OCI-LY7 (cell line): ENCODE measurements around the gene INSYN2A. TPM values are rescaled to one million over a fixed set of nuclear protein-coding genes. Genes with fewer than 3 reads are reported as not detected.

Source experiments
- BruUV-seq: library from RNA; stranded (reverse); fragments of 400-500 nt; replicated peaks from 2 replicates; lab custom pipeline; 2021; lab: Mats Ljungman, UMichigan
- CTCF ChIA-PET: fragments of 300-600 bp; sonication (Branson Sonifier 250); formaldehyde crosslinking; loops from one replicate; lab custom pipeline; 2022; ENCODE audit warnings: antibody characterized with exemption; ENCODE audit not compliant: unreplicated experiment; lab: Charles Lee
- POLR2A ChIA-PET: fragments of 300-600 bp; sonication (Branson Sonifier 250); formaldehyde crosslinking; loops from one replicate; lab custom pipeline; 2022; ENCODE audit warnings: antibody characterized with exemption; lab: Charles Lee
- DNase-seq: peaks from one replicate; pipeline ENCODE4 v3.0.0-alpha.2; 2015; ENCODE audit warnings: low spot score
- H2AFZ ChIP-seq: fragments of 200-600 bp; sonication (generic), shearing (Covaris generic); 2 replicates; pipeline ENCODE4 v1.6.1; 2014; ENCODE audit warnings: mild to moderate bottlenecking, antibody characterized with exemption, low read length, moderate library complexity
- H3K27ac ChIP-seq: fragments of 200-600 bp; sonication (generic); 2 replicates; pipeline ENCODE4 v1.5.1; 2014; ENCODE audit warnings: mixed run types, low read depth, mild to moderate bottlenecking, moderate library complexity, low read length, inconsistent platforms; ENCODE audit not compliant: poor library complexity, severe bottlenecking
- H3K36me3 ChIP-seq: fragments of 200-600 bp; sonication (generic); 2 replicates; pipeline ENCODE4 v1.6.1; 2014; ENCODE audit warnings: mild to moderate bottlenecking, antibody characterized with exemption, low read length, moderate library complexity, mixed read lengths; ENCODE audit not compliant: insufficient read depth
- H3K4me1 ChIP-seq: fragments of 200-600 bp; sonication (generic); 2 replicates; pipeline ENCODE4 v1.5.1; 2014; ENCODE audit warnings: mild to moderate bottlenecking, low read length; ENCODE audit not compliant: insufficient read depth, poor library complexity, severe bottlenecking
- H3K4me2 ChIP-seq: fragments of 200-600 bp; sonication (generic); 2 replicates; pipeline ENCODE4 v1.6.1; 2014; ENCODE audit warnings: mild to moderate bottlenecking, low read length
- H3K4me3 ChIP-seq: fragments of 200-600 bp; sonication (generic); 2 replicates; pipeline ENCODE4 v1.5.1; 2014; ENCODE audit warnings: mild to moderate bottlenecking, low read depth, low read length; ENCODE audit not compliant: poor library complexity, severe bottlenecking
- H3K79me2 ChIP-seq: fragments of 200-600 bp; sonication (generic); 2 replicates; pipeline ENCODE4 v1.6.1; 2016; ENCODE audit warnings: low read depth, mild to moderate bottlenecking, low read length, moderate library complexity, mixed read lengths; ENCODE audit not compliant: insufficient read depth
- H3K9me2 ChIP-seq: fragments of 200-600 bp; sonication (generic); 2 replicates; pipeline ENCODE4 v1.6.1; 2016; ENCODE audit warnings: mild to moderate bottlenecking, low read length, mixed read lengths; ENCODE audit not compliant: insufficient read depth
- H3K9me3 ChIP-seq: fragments of 200-600 bp; sonication (generic); 2 replicates; pipeline ENCODE4 v1.6.1; 2014; ENCODE audit warnings: mild to moderate bottlenecking, mixed run types, low read length, mixed read lengths
- H4K20me1 ChIP-seq: fragments of 200-600 bp; sonication (generic); 2 replicates; pipeline ENCODE4 v1.6.1; 2014; ENCODE audit warnings: mild to moderate bottlenecking, antibody characterized with exemption, low read length, moderate library complexity, mixed read lengths; ENCODE audit not compliant: insufficient read depth
- CTCF ChIP-seq: fragments of 200-600 bp; sonication (generic); conservative IDR thresholded peaks from 2 replicates; pipeline ENCODE4 v1.5.1; 2014; ENCODE audit warnings: mild to moderate bottlenecking, antibody characterized with exemption, low read length, moderate library complexity, mixed read lengths
- EZH2phosphoT487 ChIP-seq: fragments of 200-600 bp; sonication (generic); IDR thresholded peaks from 2 replicates; pipeline ENCODE4 v1.6.1; 2018; ENCODE audit warnings: low read depth, borderline replicate concordance, mild to moderate bottlenecking, mixed run types, antibody characterized with exemption, low read length, moderate library complexity, mixed read lengths
- intact Hi-C: fragments of 100-400 bp; cut with micrococcal nuclease; formaldehyde crosslinking; loops from one replicate; pipeline ENCODE4 v1.10.0; 2022; ENCODE audit not compliant: unreplicated experiment
- total RNA-seq, 2 experiments: library from RNA; depleted of rRNA in 1 of 2; stranded (reverse); fragments of >200 nt in 1 of 2; shearing (Covaris generic) in 1 of 2; gene quantifications; 2 replicates each; pipeline ENCODE4 v1.2.3, GENCODE V29; 2014 to 2022

The INSYN2A gene
- total RNA-seq, 2 experiments from 2014 or later: not detected

- ChIA-PET CTCF (no interaction called here), POLR2A (no interaction called here)
- no peaks in the 10 kb centered on the region for H3K36me3 ChIP-seq
- no peak for DNase-seq
- no peaks in the 10 kb centered on the region for H4K20me1 ChIP-seq
- intact Hi-C loops: no loop called here
- no peaks in the 10 kb centered on the region for H3K79me2 ChIP-seq
- H2AFZ ChIP-seq: no peak overlapping the region
- H3K27ac ChIP-seq: no peak overlapping the region
- no peak for TF ChIP-seq CTCF
- TF ChIP-seq EZH2phosphoT487: no peak
- no peaks in the 10 kb centered on the region for H3K9me3 ChIP-seq
- H3K4me2 ChIP-seq: no peak overlapping the region
- H3K4me3 ChIP-seq: no peak overlapping the region
- no peaks in the 10 kb centered on the region for H3K9me2 ChIP-seq
- no TSS peak for BruUV-seq
- no peaks in the 10 kb centered on the region for H3K4me1 ChIP-seq
These were observed 14.6 kb upstream of the INSYN2A start for GRCh38 chr10:127210936-127211466.

- no TSS peak for BruUV-seq
- Histone ChIP-seq H2AFZ (no peak overlapping the region), H3K79me2 (no peaks in the 10 kb centered on the region), H3K36me3 (no peaks in the 10 kb centered on the region), H3K9me2 (no peaks in the 10 kb centered on the region), H3K4me2 (no peak overlapping the region), H3K4me3 (no peak overlapping the region), H3K4me1 (no peaks in the 10 kb centered on the region), H3K27ac (no peak overlapping the region), H4K20me1 (no peaks in the 10 kb centered on the region), H3K9me3 (no peaks in the 10 kb centered on the region)
- POLR2A ChIA-PET: interaction anchor here (0.6 to 1.1 kb wide), 3 partner anchors 11 to 88 kb away, joined by 3 read pairs; no protein-coding TSS in a partner anchor
- no peak for TF ChIP-seq EZH2phosphoT487
- no peak for TF ChIP-seq CTCF
- intact Hi-C loops: no loop called here
- no peak for DNase-seq
- CTCF ChIA-PET: no interaction called here
These were observed 10.7 kb upstream of the INSYN2A start for GRCh38 chr10:127207081-127207480.

GRCh38 chr10:127203067-127203466 is 6.7 kb upstream of the INSYN2A start:
- H3K9me2 ChIP-seq: no peaks in the 10 kb centered on the region
- TF ChIP-seq CTCF (no peak), EZH2phosphoT487 (no peak)
- H3K79me2 ChIP-seq: no peaks in the 10 kb centered on the region
- no peaks in the 10 kb centered on the region for H3K4me1 ChIP-seq
- no peak for DNase-seq
- no peak overlapping the region for H2AFZ ChIP-seq
- intact Hi-C loops: no loop called here
- no peaks in the 10 kb centered on the region for H3K9me3 ChIP-seq
- H3K27ac ChIP-seq: no peak overlapping the region
- H4K20me1 ChIP-seq: no peaks in the 10 kb centered on the region
- ChIA-PET CTCF (no interaction called here), POLR2A (no interaction called here)
- H3K36me3 ChIP-seq: no peaks in the 10 kb centered on the region
- H3K4me2 ChIP-seq: no peak overlapping the region
- BruUV-seq: no TSS peak
- no peak overlapping the region for H3K4me3 ChIP-seq
